HCT116 (cell line): Measurements from ENCODE around the gene TMC1. TPM values are rescaled to one million over a fixed set of nuclear protein-coding genes. Genes with fewer than 3 reads are reported as not detected.

Source experiments
- ATAC-seq: fragments of 200-7000 bp; cut with Tn5 transposase; 2 replicates; pipeline ENCODE4 v1.9.1; 2020; ENCODE audit warnings: mild to moderate bottlenecking, moderate library complexity
- BruUV-seq: library from RNA; stranded (reverse); fragments of 400-500 nt; replicated peaks from 2 replicates; lab custom pipeline; 2021; lab: Mats Ljungman, UMichigan
- CTCF ChIA-PET: fragments of 300-600 bp; sonication (Branson Sonifier 250); formaldehyde crosslinking; loops from one replicate; lab custom pipeline; 2021; ENCODE audit warnings: antibody characterized with exemption; lab: Charles Lee
- POLR2A ChIA-PET: fragments of 300-600, 350-600 bp; sonication (Branson Sonifier 250); formaldehyde crosslinking; loops from one replicate; lab custom pipeline; 2021; ENCODE audit warnings: antibody characterized with exemption; lab: Charles Lee
- RAD21 ChIA-PET, 2 experiments: fragments of 300-600 bp; sonication (Branson Sonifier 250); formaldehyde crosslinking; loops; one replicate each; lab custom pipeline; 2023; ENCODE audit warnings: low total read pairs in 2 of 2; ENCODE audit not compliant: uncharacterized antibody in 2 of 2, unreplicated experiment in 2 of 2, low non-redundant PET in 1 of 2; lab: Charles Lee
- DNase-seq: peaks from one replicate; pipeline ENCODE4 v3.0.0-alpha.2; 2010; ENCODE audit warnings: low read depth, low spot score
- H2AFZ ChIP-seq: fragments of 200-600 bp; shearing (Covaris generic), sonication (generic); 2 replicates; pipeline ENCODE4 v1.6.1; 2017; ENCODE audit warnings: low read depth, mixed run types, mixed read lengths, antibody characterized with exemption, low read length; ENCODE audit not compliant: poor library complexity, severe bottlenecking
- H3K27ac ChIP-seq: 2 replicates; pipeline ENCODE4 v1.5.1; 2012; ENCODE audit warnings: low read depth, low read length
- H3K27me3 ChIP-seq: fragments of 200-600 bp; sonication (generic); 2 replicates; pipeline ENCODE4 v1.6.1; 2016; ENCODE audit warnings: mixed run types, low read length, mixed read lengths; ENCODE audit not compliant: insufficient read depth
- H3K36me3 ChIP-seq, 2 experiments: fragments of 200-500 bp in 1 of 2; fragments of 200-600 bp in 1 of 2; sonication (Bioruptor generic) in 1 of 2; sonication (generic) in 1 of 2; 2 replicates each; pipeline versions ENCODE4 v1.5.1 to v1.6.1; 2014 to 2016; ENCODE audit warnings: low read length in 2 of 2, inconsistent platforms in 1 of 2, mixed read lengths in 1 of 2, mixed run types in 1 of 2; ENCODE audit not compliant: insufficient read depth in 2 of 2, control insufficient read depth in 1 of 2
- H3K4me1 ChIP-seq, 2 experiments: fragments of 200-600 bp in 1 of 2; sonication (generic) in 1 of 2; 2 replicates each; pipeline versions ENCODE4 v1.5.1 to v1.6.1; 2012 to 2017; ENCODE audit warnings: low read length in 2 of 2, inconsistent platforms in 1 of 2, mild to moderate bottlenecking in 1 of 2, mixed read lengths in 1 of 2, mixed run types in 1 of 2, moderate library complexity in 1 of 2; ENCODE audit not compliant: insufficient read depth in 2 of 2, control insufficient read depth in 1 of 2
- H3K4me2 ChIP-seq: fragments of 200-600 bp; sonication (generic); 2 replicates; pipeline ENCODE4 v1.6.1; 2017; ENCODE audit warnings: mixed run types, low read length, mixed read lengths
- H3K4me3 ChIP-seq, 2 experiments: fragments of 200-600 bp in 1 of 2; sonication (generic) in 1 of 2; replicated peaks in 1 of 2; 2 replicates each; pipeline ENCODE4 v1.5.1; 2011 to 2016; ENCODE audit warnings: low read length in 2 of 2, control low read depth in 1 of 2, low read depth in 1 of 2, mild to moderate bottlenecking in 1 of 2, mixed read lengths in 1 of 2, mixed run types in 1 of 2
- H3K79me2 ChIP-seq: fragments of 200-600 bp; sonication (generic); 2 replicates; pipeline ENCODE4 v1.6.1; 2017; ENCODE audit warnings: mild to moderate bottlenecking, mixed run types, low read length, moderate library complexity, mixed read lengths; ENCODE audit not compliant: insufficient read depth
- H3K9ac ChIP-seq: fragments of 200-600 bp; sonication (generic); 2 replicates; pipeline ENCODE4 v1.6.1; 2016; ENCODE audit warnings: low read length, mixed read lengths
- H3K9me2 ChIP-seq: fragments of 200-600 bp; sonication (generic), shearing (Covaris generic); 2 replicates; pipeline ENCODE4 v1.6.1; 2017; ENCODE audit warnings: mixed run types, mild to moderate bottlenecking, moderate library complexity; ENCODE audit not compliant: insufficient read depth
- H3K9me3 ChIP-seq, 2 experiments: fragments of 200-500 bp in 1 of 2; fragments of 200-600 bp in 1 of 2; sonication (Bioruptor generic) in 1 of 2; sonication (generic) in 1 of 2; 2 replicates each; pipeline ENCODE4 v1.6.1; 2014 to 2017; ENCODE audit warnings: low read length in 2 of 2, mixed read lengths in 2 of 2, inconsistent platforms in 1 of 2, low read depth in 1 of 2, mild to moderate bottlenecking in 1 of 2, mixed run types in 1 of 2, moderate library complexity in 1 of 2; ENCODE audit not compliant: control insufficient read depth in 1 of 2, insufficient read depth in 1 of 2
- H4K20me1 ChIP-seq: fragments of 200-600 bp; sonication (generic), shearing (Covaris generic); 2 replicates; pipeline ENCODE4 v1.6.1; 2017; ENCODE audit warnings: mixed run types, mild to moderate bottlenecking, moderate library complexity; ENCODE audit not compliant: insufficient read depth
- CBX3 ChIP-seq: IDR thresholded peaks from 2 replicates; pipeline ENCODE4 v1.6.1; 2012; ENCODE audit warnings: low read depth
- CEBPB ChIP-seq: IDR thresholded peaks from 2 replicates; pipeline ENCODE4 v1.6.1; 2012; ENCODE audit warnings: low read depth
- EZH2phosphoT487 ChIP-seq: fragments of 200-600 bp; IDR thresholded peaks from 2 replicates; pipeline ENCODE4 v1.6.1; 2018; ENCODE audit warnings: antibody characterized with exemption, borderline replicate concordance
- POLR2A ChIP-seq: IDR thresholded peaks from 2 replicates; pipeline ENCODE4 v1.7.0; 2011; ENCODE audit warnings: borderline replicate concordance; ENCODE audit not compliant: insufficient read depth, insufficient read length; ENCODE audit errors: extremely low read depth
- POLR2AphosphoS5 ChIP-seq: IDR thresholded peaks from 2 replicates; pipeline ENCODE4 v1.6.1; 2011; ENCODE audit warnings: mild to moderate bottlenecking, low read depth, low read length, moderate library complexity
- SP1 ChIP-seq: IDR thresholded peaks from 2 replicates; pipeline ENCODE4 v1.6.1; 2012; ENCODE audit warnings: low read depth
- intact Hi-C: fragments of 100-400 bp; cut with micrococcal nuclease; formaldehyde crosslinking; loops from 2 replicates; pipeline ENCODE4 v1.10.0; 2022
- total RNA-seq: library from RNA; stranded (reverse); gene quantifications from one replicate; pipeline ENCODE4 v1.2.1, GENCODE V29; 2021; ENCODE audit not compliant: unreplicated experiment
- TF ChIP-seq, protein P1 (sequence below), 3 experiments: fragments of 200-600 bp in 1 of 3; sonication (generic) in 1 of 3; IDR thresholded peaks in 2 of 3; conservative IDR thresholded peaks in 1 of 3; 2 replicates each; pipeline ENCODE4 v1.5.1; 2012 to 2017; ENCODE audit warnings: low read depth in 2 of 3, low read length in 2 of 3, antibody characterized with exemption in 1 of 3, borderline replicate concordance in 1 of 3, control low read depth in 1 of 3, mild to moderate bottlenecking in 1 of 3, mixed read lengths in 1 of 3, mixed run types in 1 of 3, moderate library complexity in 1 of 3; ENCODE audit not compliant: insufficient read depth in 1 of 3
- TF ChIP-seq, protein P2 (sequence below): IDR thresholded peaks from 2 replicates; pipeline ENCODE4 v1.6.1; 2012; ENCODE audit warnings: low read depth
- TF ChIP-seq, protein P3 (sequence below): IDR thresholded peaks from 2 replicates; pipeline ENCODE4 v1.6.1; 2012
- TF ChIP-seq, protein P4 (sequence below): IDR thresholded peaks from 2 replicates; pipeline ENCODE4 v1.6.1; 2012

The TMC1 gene
- total RNA-seq, 1 experiment from 2014 or later: 0.57 TPM

DNA sequence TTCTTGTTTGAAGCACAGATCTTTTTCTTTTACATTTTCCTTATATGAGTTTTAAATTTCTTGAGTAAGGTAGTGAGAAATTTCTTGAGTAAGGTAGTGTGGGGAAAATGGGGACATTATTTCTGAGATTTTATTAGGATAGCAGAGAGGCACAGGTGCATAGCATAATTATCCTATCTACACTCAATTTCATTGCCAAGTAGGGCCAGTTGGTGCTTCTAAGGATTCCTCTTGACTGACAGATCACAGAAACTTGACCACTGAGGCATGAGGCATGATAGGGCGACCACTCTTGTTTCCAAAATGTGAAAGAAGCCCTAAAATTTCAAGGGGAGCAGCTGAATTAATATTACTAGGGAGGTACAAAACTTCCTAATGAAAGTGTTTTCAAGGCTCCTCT, 31.4 kb upstream of the TMC1 start (continued):
- TF ChIP-seq, protein P1, sequence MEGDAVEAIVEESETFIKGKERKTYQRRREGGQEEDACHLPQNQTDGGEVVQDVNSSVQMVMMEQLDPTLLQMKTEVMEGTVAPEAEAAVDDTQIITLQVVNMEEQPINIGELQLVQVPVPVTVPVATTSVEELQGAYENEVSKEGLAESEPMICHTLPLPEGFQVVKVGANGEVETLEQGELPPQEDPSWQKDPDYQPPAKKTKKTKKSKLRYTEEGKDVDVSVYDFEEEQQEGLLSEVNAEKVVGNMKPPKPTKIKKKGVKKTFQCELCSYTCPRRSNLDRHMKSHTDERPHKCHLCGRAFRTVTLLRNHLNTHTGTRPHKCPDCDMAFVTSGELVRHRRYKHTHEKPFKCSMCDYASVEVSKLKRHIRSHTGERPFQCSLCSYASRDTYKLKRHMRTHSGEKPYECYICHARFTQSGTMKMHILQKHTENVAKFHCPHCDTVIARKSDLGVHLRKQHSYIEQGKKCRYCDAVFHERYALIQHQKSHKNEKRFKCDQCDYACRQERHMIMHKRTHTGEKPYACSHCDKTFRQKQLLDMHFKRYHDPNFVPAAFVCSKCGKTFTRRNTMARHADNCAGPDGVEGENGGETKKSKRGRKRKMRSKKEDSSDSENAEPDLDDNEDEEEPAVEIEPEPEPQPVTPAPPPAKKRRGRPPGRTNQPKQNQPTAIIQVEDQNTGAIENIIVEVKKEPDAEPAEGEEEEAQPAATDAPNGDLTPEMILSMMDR (IDR thresholded peaks at IDR 0.05 in 2 of 3, conservative IDR thresholded peaks at IDR 0.05 in 1 of 3; ENCODE audit: borderline replicate concordance in 1 of 3, insufficient read depth in 1 of 3, low read depth in 2 of 3, low read length in 2 of 3): no peak
- TF ChIP-seq, protein P2, sequence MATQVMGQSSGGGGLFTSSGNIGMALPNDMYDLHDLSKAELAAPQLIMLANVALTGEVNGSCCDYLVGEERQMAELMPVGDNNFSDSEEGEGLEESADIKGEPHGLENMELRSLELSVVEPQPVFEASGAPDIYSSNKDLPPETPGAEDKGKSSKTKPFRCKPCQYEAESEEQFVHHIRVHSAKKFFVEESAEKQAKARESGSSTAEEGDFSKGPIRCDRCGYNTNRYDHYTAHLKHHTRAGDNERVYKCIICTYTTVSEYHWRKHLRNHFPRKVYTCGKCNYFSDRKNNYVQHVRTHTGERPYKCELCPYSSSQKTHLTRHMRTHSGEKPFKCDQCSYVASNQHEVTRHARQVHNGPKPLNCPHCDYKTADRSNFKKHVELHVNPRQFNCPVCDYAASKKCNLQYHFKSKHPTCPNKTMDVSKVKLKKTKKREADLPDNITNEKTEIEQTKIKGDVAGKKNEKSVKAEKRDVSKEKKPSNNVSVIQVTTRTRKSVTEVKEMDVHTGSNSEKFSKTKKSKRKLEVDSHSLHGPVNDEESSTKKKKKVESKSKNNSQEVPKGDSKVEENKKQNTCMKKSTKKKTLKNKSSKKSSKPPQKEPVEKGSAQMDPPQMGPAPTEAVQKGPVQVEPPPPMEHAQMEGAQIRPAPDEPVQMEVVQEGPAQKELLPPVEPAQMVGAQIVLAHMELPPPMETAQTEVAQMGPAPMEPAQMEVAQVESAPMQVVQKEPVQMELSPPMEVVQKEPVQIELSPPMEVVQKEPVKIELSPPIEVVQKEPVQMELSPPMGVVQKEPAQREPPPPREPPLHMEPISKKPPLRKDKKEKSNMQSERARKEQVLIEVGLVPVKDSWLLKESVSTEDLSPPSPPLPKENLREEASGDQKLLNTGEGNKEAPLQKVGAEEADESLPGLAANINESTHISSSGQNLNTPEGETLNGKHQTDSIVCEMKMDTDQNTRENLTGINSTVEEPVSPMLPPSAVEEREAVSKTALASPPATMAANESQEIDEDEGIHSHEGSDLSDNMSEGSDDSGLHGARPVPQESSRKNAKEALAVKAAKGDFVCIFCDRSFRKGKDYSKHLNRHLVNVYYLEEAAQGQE: no peak
- TF ChIP-seq CEBPB: no peak

DNA sequence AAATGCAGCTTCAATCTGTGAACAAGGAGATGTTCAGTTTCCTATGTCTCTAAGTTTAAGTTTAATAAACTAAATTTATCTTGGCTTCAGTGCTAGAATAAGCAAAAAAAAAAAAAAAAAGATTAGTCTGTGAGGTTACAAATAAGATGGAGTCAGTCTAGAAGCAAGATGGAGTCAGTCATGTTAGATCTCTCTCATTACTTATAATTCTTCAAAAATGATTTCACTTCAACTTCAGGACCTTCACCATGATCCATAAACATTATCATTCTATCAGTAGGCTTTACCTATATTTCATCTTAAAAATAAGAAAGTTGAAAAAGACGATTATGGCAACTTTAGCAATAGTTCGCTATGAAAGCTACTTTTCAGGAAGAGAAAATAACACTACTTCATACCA, 30.2 kb upstream of the TMC1 start:
- no TSS peak for BruUV-seq
- ChIA-PET RAD21 (no interaction called here), POLR2A (interaction anchor here (1.2 kb wide), 1 partner anchor 126 kb away, joined by 3 read pairs; the partner anchor contains the start of gene ZFAND5), CTCF (no interaction called here)
- Histone ChIP-seq H3K9me3 (no peaks in the 10 kb centered on the region), H3K27ac (no peak overlapping the region), H3K9me2 (no peaks in the 10 kb centered on the region), H3K4me1 (peaks cover 0 to 3% of the 10 kb centered on the region in 2 experiments; a peak in 1 of 4 replicates), H3K27me3 (no peaks in the 10 kb centered on the region), H3K79me2 (no peaks in the 10 kb centered on the region), H3K4me2 (no peak overlapping the region), H2AFZ (no peak overlapping the region), H4K20me1 (no peaks in the 10 kb centered on the region), H3K4me3 (no peak overlapping the region), H3K36me3 (no peaks in the 10 kb centered on the region), H3K9ac (no peak overlapping the region)
- DNase-seq (no peak), ATAC-seq (no peak)
- TF ChIP-seq, protein P3, sequence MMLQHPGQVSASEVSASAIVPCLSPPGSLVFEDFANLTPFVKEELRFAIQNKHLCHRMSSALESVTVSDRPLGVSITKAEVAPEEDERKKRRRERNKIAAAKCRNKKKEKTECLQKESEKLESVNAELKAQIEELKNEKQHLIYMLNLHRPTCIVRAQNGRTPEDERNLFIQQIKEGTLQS: no peak
- TF ChIP-seq EZH2phosphoT487 (no peak), POLR2A (no peak), SP1 (no peak), POLR2AphosphoS5 (no peak), CEBPB (no peak), CBX3 (no peak)
- TF ChIP-seq, protein P4, sequence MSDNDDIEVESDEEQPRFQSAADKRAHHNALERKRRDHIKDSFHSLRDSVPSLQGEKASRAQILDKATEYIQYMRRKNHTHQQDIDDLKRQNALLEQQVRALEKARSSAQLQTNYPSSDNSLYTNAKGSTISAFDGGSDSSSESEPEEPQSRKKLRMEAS: no peak
- intact Hi-C loops: loop anchor here (10.0 kb wide), 1 partner anchor 64 kb away; no protein-coding TSS in a partner anchor
